ENCODE data around the gene FIBP.

FIBP gene

GRCh38 chr11:65865550-65866172, 22.6 kb downstream of the FIBP start:
- peaks cover 65% of the 10 kb centered on the region for H3K4me1 Mint-ChIP-seq (ENCODE audit: low read depth)
- intact Hi-C loops (cut with micrococcal nuclease) = no loop called here
- H3K9me3 Mint-ChIP-seq = no peaks in the 10 kb centered on the region
- peaks cover 12% of the 10 kb centered on the region for H3K27me3 Mint-ChIP-seq
- H3K36me3 Mint-ChIP-seq (ENCODE audit: low read depth) = peaks cover 79% of the 10 kb centered on the region
- no peak overlapping the region for H3K27ac Mint-ChIP-seq
- H3K4me3 Mint-ChIP-seq = no peak overlapping the region

GRCh38 chr11:65864706-65865471, 23.4 kb downstream of the FIBP start:
- Mint-ChIP-seq H3K27ac (no peak overlapping the region), H3K9me3 (no peaks in the 10 kb centered on the region), H3K4me3 (no peak overlapping the region), H3K27me3 (peaks cover 6% of the 10 kb centered on the region), H3K36me3 (ENCODE audit: low read depth) (peaks cover 86% of the 10 kb centered on the region), H3K4me1 (ENCODE audit: low read depth) (peaks cover 61% of the 10 kb centered on the region)
- intact Hi-C loops (cut with micrococcal nuclease) = no loop called here

DNA sequence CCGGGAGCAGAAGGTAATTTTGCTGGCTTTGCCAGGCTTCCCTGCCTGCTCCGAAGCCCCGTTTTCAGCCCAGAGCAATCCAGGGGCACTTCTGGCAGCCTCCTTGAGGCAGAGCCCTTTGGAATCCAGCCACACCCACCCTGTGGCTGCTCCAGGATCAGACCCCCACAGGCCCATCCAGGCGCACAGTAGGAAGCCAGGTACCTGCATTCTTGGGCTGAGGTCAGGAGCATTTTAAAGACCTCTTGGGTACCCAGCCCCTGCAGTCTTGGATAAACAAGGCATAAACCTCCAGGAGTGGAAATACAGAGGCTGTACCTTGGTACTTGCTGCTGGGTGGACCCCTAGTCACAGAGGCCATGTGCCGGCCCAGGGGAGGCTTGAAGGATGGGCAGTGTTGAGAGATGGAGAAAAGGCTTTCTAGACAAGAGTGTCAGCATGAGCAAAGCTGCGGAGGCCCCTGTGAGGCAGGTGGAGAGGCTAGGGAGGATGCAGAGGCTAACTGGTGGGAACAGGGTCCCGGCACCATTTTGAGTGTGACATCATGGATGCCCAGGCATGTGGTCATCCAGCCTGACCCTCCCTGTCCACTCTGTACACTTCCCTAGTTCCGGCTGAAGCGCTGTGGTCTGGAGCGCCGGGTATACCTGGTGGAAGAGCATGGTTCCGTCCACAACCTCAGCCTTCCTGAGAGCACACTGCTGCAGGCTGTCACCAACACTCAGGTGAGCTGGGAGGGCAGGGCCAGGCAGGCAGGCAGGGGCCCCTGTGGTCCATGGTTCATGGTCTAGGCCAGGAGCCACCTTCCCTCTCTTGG, 24.2 kb downstream of the FIBP start:
- peaks cover 90% of the 10 kb centered on the region for H3K36me3 Mint-ChIP-seq (ENCODE audit: low read depth)
- H3K27ac Mint-ChIP-seq = no peak overlapping the region
- intact Hi-C loops (cut with micrococcal nuclease) = no loop called here
- H3K4me1 Mint-ChIP-seq (ENCODE audit: low read depth) = peaks cover 62% of the 10 kb centered on the region
- H3K27me3 Mint-ChIP-seq = no peaks in the 10 kb centered on the region
- H3K9me3 Mint-ChIP-seq = no peaks in the 10 kb centered on the region
- H3K4me3 Mint-ChIP-seq = no peak overlapping the region

DNA sequence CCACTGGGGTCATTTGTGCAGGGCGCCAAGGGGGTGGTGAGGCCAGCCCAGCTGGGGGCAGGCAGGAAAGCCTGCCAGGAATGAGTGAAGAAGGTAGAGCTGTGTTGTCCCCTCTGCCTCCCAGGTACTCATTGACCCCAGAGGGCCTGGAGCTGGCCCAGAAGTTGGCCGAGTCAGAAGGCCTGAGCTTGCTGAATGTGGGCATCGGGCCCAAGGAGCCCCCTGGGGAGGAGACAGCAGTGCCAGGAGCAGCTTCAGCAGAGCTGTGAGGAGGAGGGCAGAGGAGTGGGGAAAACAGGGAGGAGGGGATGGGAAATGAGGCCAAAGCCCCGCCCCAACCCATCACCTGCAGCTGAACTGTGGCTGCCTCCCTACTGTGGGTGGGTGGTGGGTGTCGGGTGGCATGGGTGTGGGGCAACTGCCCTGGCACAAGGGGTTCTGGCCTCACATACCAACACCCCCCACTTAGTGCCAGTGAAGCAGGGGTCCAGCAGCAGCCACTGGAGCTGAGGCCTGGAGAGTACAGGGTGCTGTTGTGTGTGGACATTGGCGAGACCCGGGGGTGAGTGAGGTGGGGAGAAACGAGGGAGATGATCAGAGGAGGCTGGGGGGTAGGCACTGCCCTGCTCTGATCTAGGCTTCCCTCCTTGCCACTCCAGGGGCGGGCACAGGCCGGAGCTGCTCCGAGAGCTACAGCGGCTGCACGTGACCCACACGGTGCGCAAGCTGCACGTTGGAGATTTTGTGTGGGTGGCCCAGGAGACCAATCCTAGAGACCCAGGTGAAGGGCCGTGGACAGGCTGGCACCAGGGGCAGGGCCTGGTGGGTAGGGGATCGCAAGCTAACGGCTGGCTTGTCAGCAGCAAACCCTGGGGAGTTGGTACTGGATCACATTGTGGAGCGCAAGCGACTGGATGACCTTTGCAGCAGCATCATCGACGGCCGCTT, 25.1 kb downstream of the FIBP start:
- H3K27ac Mint-ChIP-seq = peak overlapping the region; percentile 1
- no peaks in the 10 kb centered on the region for H3K27me3 Mint-ChIP-seq
- H3K9me3 Mint-ChIP-seq = no peaks in the 10 kb centered on the region
- no peak overlapping the region for H3K4me3 Mint-ChIP-seq
- H3K4me1 Mint-ChIP-seq (ENCODE audit: low read depth) = peaks cover 71% of the 10 kb centered on the region
- H3K36me3 Mint-ChIP-seq (ENCODE audit: low read depth) = peaks cover 92% of the 10 kb centered on the region
- intact Hi-C loops (cut with micrococcal nuclease) = no loop called here

DNA sequence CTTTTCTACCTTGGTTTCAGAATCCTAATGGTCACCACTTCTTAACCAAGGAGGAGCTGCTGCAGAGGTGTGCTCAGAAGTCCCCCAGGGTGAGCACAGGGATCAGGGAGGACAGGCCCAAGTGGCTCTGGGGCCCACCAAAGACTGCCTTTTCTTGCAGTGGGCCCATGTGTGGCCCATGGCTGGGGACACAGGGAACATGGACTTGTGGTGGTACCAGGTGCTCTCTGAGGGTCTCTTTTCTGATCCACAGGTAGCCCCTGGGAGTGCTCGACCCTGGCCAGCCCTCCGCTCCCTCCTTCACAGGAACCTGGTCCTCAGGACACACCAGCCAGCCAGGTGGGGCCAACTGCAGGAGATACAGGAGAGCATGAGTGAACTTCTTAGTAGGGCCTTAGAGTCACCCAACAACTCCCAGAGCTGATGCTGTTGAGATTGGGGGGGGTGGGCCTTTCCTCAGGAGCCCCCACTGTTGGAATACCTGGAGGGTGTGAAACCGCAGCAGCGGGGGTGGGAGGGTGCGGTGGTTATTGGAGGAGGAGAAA, 26.0 kb downstream of the FIBP start:
- intact Hi-C loops (cut with micrococcal nuclease) = no loop called here
- Mint-ChIP-seq H3K27ac (peak overlapping the region; percentile 1), H3K36me3 (ENCODE audit: low read depth) (peaks cover 88% of the 10 kb centered on the region), H3K9me3 (no peaks in the 10 kb centered on the region), H3K4me3 (no peak overlapping the region), H3K4me1 (ENCODE audit: low read depth) (peaks cover 64% of the 10 kb centered on the region), H3K27me3 (no peaks in the 10 kb centered on the region)

GRCh38 chr11:65861533-65862183, 26.6 kb downstream of the FIBP start:
- Mint-ChIP-seq H3K9me3 (no peaks in the 10 kb centered on the region), H3K36me3 (ENCODE audit: low read depth) (peaks cover 88% of the 10 kb centered on the region), H3K4me3 (peak overlapping the region; percentile 82), H3K4me1 (ENCODE audit: low read depth) (peaks cover 61% of the 10 kb centered on the region), H3K27me3 (no peaks in the 10 kb centered on the region), H3K27ac (peak overlapping the region; percentile 96)
- intact Hi-C loops (cut with micrococcal nuclease) = no loop called here

GRCh38 chr11:65861165-65861505, 27.1 kb downstream of the FIBP start:
- H3K4me3 Mint-ChIP-seq = peak overlapping the region; percentile 82
- H3K36me3 Mint-ChIP-seq (ENCODE audit: low read depth) = peaks cover 89% of the 10 kb centered on the region

DNA sequence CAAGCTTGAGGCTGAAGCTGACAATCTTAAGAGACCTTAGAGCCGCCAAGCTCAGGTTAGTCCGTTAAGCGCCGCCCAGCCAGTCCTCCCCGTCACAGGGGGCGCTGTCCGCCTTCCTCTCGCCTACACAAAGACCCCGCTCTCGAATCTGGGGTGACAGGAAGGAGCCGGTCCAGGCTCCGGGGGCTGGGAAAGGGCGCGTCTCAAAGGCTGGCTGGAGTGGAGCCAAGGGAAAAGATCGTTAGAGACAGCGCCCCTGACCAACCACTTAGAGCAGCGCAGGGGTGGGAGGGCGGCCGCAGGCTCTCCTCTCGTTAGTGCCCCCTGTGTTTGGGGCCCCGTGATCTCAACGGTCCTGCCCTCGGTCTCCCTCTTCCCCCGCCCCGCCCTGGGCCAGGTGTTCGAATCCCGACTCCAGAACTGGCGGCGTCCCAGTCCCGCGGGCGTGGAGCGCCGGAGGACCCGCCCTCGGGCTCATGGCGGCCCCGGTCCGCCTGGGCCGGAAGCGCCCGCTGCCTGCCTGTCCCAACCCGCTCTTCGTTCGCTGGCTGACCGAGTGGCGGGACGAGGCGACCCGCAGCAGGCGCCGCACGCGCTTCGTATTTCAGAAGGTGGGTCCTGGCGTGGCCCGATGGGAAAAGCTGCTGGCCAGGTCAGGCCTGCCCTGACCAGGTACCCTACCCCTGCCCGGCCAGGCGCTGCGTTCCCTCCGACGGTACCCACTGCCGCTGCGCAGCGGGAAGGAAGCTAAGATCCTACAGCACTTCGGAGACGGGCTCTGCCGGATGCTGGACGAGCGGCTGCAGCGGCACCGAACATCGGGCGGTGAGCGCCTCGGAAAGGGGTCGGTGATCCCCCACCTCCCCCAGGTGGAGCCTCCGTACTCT, 27.8 kb downstream of the FIBP start, which contains the start of gene MUS81:
Gene MUS81 (plus strand): TSS at position 156 of the 887 bp plus-strand sequence. CDS start 321 bp downstream, at position 477.
- Mint-ChIP-seq H3K4me1 (ENCODE audit: low read depth) (peaks cover 67% of the 10 kb centered on the region), H3K4me3 (peak within 1 kb of the TSS; percentile 82), H3K27ac (peak within 1 kb of the TSS; percentile 96), H3K27me3 (no peaks in the 10 kb centered on the region), H3K36me3 (ENCODE audit: low read depth) (peaks cover 89% of the 10 kb centered on the region), H3K9me3 (no peaks in the 10 kb centered on the region)
- intact Hi-C loops (cut with micrococcal nuclease) = no loop called here

More at GRCh38 chr11:65861165-65861505, 27.1 kb downstream of the FIBP start:
- peaks cover 63% of the 10 kb centered on the region for H3K4me1 Mint-ChIP-seq (ENCODE audit: low read depth)
- intact Hi-C loops (cut with micrococcal nuclease) = no loop called here
- no peaks in the 10 kb centered on the region for H3K27me3 Mint-ChIP-seq
- H3K9me3 Mint-ChIP-seq = no peaks in the 10 kb centered on the region
- H3K27ac Mint-ChIP-seq = peak overlapping the region; percentile 96

DNA sequence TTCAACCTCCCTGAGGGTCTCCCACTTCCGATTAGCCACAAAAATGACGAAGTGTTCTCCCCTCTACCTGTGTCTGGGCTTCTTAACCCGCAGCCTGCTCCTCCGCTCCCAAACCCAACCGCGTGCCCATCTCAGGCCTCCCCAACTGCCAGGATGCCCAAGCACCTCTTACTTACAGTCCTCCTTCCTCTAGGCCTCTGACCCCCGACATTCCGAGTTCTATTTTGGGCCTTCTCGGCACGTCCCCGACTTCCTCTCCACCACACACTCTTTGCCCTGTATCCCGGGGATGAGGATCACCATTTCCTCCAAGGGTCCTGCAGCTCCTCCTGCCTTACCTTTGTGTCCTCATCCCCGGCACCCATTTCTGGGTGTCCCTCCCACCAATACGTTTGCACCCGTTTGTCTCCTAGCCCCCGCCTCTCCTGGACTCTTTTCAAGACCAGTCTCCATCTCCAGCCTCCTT, 28.4 kb downstream of the FIBP start:
- intact Hi-C loops (cut with micrococcal nuclease) = loop anchor here (2.0 kb wide), 1 partner anchor 27 kb away; the partner anchor contains the start of gene SNX32
- Mint-ChIP-seq H3K27me3 (no peaks in the 10 kb centered on the region), H3K4me3 (peak overlapping the region; percentile 82), H3K27ac (peak overlapping the region; percentile 96), H3K36me3 (ENCODE audit: low read depth) (peaks cover 89% of the 10 kb centered on the region), H3K9me3 (no peaks in the 10 kb centered on the region), H3K4me1 (ENCODE audit: low read depth) (peaks cover 67% of the 10 kb centered on the region)

GRCh38 chr11:65859095-65859811, 29.0 kb downstream of the FIBP start:
- no peaks in the 10 kb centered on the region for H3K9me3 Mint-ChIP-seq
- peaks cover 73% of the 10 kb centered on the region for H3K4me1 Mint-ChIP-seq (ENCODE audit: low read depth)
- peak overlapping the region; percentile 96 for H3K27ac Mint-ChIP-seq
- H3K36me3 Mint-ChIP-seq (ENCODE audit: low read depth) = peaks cover 89% of the 10 kb centered on the region
- intact Hi-C loops (cut with micrococcal nuclease) = loop anchor here (2.0 kb wide), 1 partner anchor 26 kb away; the partner anchor contains the start of gene SNX32
- no peaks in the 10 kb centered on the region for H3K27me3 Mint-ChIP-seq
- H3K4me3 Mint-ChIP-seq = peak overlapping the region; percentile 82

GRCh38 chr11:65858681-65859087, 29.6 kb downstream of the FIBP start:
- peaks cover 78% of the 10 kb centered on the region for H3K4me1 Mint-ChIP-seq (ENCODE audit: low read depth)
- H3K4me3 Mint-ChIP-seq = peak overlapping the region; percentile 82
- intact Hi-C loops (cut with micrococcal nuclease) = loop anchor here (2.0 kb wide), 1 partner anchor 26 kb away; the partner anchor contains the start of gene SNX32
- peaks cover 89% of the 10 kb centered on the region for H3K36me3 Mint-ChIP-seq (ENCODE audit: low read depth)
- no peaks in the 10 kb centered on the region for H3K27me3 Mint-ChIP-seq
- H3K9me3 Mint-ChIP-seq = no peaks in the 10 kb centered on the region
- peak overlapping the region; percentile 96 for H3K27ac Mint-ChIP-seq

Measured in dendritic cell treated with granulocyte-macrophage colony-stimulating factor and Interleukin-4, amounts not matched to agents 40 ng/mL and 50 ng/mL, for 4 days (primary cell).